Endothelial cell (in vitro differentiated cells): ENCODE data around the gene PPARD. TPM values are rescaled to one million over a fixed set of nuclear protein-coding genes. Genes with fewer than 3 reads are reported as not detected.

Experiments
- DNase-seq: peaks from one replicate; pipeline ENCODE4 v3.0.0; 2021; ENCODE audit warnings: low spot score
- H3K27ac Mint-ChIP-seq: one replicate; pipeline ENCODE4 v1.8.0; 2021; ENCODE audit warnings: mixed read lengths, inconsistent platforms; ENCODE audit not compliant: unreplicated experiment
- H3K27me3 Mint-ChIP-seq: one replicate; pipeline ENCODE4 v1.8.0; 2021; ENCODE audit warnings: mild to moderate bottlenecking, moderate library complexity, mixed read lengths, inconsistent platforms; ENCODE audit not compliant: unreplicated experiment
- H3K36me3 Mint-ChIP-seq: one replicate; pipeline ENCODE4 v1.8.0; 2021; ENCODE audit warnings: mild to moderate bottlenecking, low read depth, mixed read lengths, inconsistent platforms; ENCODE audit not compliant: unreplicated experiment
- H3K4me1 Mint-ChIP-seq: one replicate; pipeline ENCODE4 v1.8.0; 2021; ENCODE audit warnings: mild to moderate bottlenecking, mixed read lengths, inconsistent platforms; ENCODE audit not compliant: unreplicated experiment
- H3K4me3 Mint-ChIP-seq: one replicate; pipeline ENCODE4 v1.8.0; 2021; ENCODE audit warnings: mild to moderate bottlenecking, mixed read lengths, inconsistent platforms; ENCODE audit not compliant: unreplicated experiment
- H3K9me3 Mint-ChIP-seq: one replicate; pipeline ENCODE4 v1.8.0; 2021; ENCODE audit warnings: mixed read lengths, inconsistent platforms; ENCODE audit not compliant: unreplicated experiment
- total RNA-seq: library from RNA; stranded (reverse); fragmentation: NEBNext Ultra II Directional; extraction: Animal tissue kit (Norgen Biotek cat#: 25700); gene quantifications from one replicate; pipeline ENCODE4 v1.2.1, GENCODE V29; 2021; ENCODE audit not compliant: unreplicated experiment
- TF ChIP-seq, protein P1 (sequence below): fragments of 200-600 bp; sonication (generic); IDR thresholded peaks from one replicate; pipeline ENCODE4 v1.5.0; 2021; ENCODE audit warnings: antibody characterized with exemption; ENCODE audit not compliant: unreplicated experiment

PPARD gene
- total RNA-seq, 1 donor from 2014 or later: 38.7 TPM

DNA sequence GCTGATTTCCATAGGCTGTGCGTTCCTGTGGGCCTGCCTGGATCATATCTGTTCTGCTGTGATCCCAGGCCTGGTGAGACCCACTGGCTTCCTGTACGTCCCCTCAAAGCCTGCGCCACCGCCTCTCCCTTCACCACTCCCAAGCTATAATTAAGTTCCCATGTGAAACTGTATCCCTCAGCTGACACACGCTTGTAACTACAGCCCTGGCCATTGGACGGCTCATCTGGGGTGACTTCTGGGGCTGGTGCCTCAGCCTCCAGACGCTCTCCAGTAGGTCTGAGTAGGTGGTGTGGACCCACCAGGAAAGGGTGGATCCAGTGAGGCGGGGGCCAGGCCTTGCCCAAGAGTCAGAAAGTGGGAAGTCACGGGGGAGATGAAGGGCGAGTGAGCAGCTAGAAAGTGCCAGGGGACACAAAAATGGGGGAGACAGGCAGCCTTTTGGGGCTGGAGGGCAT lies 21.0 kb downstream of the PPARD start:
- Mint-ChIP-seq H3K4me3 (no peak overlapping the region), H3K4me1 (peaks cover 27% of the 10 kb centered on the region), H3K36me3 (peaks cover 16% of the 10 kb centered on the region), H3K27me3 (peaks cover 4% of the 10 kb centered on the region), H3K9me3 (no peaks in the 10 kb centered on the region), H3K27ac (no peak overlapping the region)
- TF ChIP-seq, protein P1, sequence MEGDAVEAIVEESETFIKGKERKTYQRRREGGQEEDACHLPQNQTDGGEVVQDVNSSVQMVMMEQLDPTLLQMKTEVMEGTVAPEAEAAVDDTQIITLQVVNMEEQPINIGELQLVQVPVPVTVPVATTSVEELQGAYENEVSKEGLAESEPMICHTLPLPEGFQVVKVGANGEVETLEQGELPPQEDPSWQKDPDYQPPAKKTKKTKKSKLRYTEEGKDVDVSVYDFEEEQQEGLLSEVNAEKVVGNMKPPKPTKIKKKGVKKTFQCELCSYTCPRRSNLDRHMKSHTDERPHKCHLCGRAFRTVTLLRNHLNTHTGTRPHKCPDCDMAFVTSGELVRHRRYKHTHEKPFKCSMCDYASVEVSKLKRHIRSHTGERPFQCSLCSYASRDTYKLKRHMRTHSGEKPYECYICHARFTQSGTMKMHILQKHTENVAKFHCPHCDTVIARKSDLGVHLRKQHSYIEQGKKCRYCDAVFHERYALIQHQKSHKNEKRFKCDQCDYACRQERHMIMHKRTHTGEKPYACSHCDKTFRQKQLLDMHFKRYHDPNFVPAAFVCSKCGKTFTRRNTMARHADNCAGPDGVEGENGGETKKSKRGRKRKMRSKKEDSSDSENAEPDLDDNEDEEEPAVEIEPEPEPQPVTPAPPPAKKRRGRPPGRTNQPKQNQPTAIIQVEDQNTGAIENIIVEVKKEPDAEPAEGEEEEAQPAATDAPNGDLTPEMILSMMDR: no peak
- DNase-seq: no peak

DNA sequence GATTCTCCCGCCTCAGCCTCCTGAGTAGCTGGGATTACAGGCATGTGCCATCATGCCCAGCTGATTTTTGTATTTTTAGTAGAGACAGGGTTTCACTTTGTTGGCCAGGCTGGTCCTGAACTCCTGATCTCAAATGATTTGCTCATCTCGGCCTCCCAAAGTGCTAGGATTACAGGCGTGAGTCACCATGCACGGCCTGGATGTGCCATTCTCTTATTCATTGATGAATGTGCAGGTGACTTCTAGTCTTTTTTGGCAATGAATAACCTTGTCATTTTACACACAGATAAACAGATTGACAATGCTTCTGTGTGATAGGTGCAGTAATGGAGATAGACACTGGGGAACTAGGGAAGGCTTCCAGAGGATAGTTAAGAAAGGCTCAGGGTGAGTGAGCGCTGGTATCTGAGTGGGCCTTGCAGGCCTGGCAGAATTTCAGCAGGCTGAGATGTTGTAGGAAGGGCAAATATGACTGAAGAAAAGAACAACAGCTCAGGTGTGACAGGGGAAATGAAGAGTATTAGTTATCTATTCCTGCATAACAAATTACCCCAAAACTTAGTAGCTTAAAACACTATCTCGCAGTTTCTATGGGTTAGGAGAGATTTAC lies 23.3 kb downstream of the PPARD start:
- Mint-ChIP-seq H3K9me3 (no peaks in the 10 kb centered on the region), H3K27me3 (peaks cover 4% of the 10 kb centered on the region), H3K4me1 (peaks cover 46% of the 10 kb centered on the region), H3K27ac (no peak overlapping the region), H3K4me3 (no peak overlapping the region), H3K36me3 (peaks cover 9% of the 10 kb centered on the region)
- DNase-seq: no peak
- TF ChIP-seq, protein P1: no peak

DNA sequence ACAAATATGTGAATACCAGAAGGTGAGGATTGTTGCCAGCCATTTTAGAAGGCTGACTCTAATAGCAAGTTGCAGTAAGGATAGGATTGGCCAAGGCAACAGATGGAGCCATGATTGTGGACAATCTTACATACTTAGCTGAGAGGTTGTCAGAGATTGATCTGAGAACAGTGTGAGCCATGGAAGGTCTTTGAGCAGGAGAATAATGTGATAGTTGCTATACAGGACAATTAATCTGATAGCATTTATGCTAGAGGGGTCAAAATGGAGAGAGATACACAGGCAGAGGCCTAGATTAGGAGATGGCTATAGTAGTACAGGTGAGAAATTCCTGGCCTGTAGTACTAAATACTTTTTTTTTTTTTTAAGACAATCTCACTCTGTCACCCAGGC lies 23.8 kb downstream of the PPARD start:
- no peak overlapping the region for H3K27ac Mint-ChIP-seq
- H3K4me1 Mint-ChIP-seq: peaks cover 48% of the 10 kb centered on the region
- no peaks in the 10 kb centered on the region for H3K9me3 Mint-ChIP-seq
- DNase-seq: no peak
- H3K4me3 Mint-ChIP-seq: no peak overlapping the region
- TF ChIP-seq, protein P1: no peak
- peaks cover 6% of the 10 kb centered on the region for H3K27me3 Mint-ChIP-seq
- peaks cover 9% of the 10 kb centered on the region for H3K36me3 Mint-ChIP-seq

DNA sequence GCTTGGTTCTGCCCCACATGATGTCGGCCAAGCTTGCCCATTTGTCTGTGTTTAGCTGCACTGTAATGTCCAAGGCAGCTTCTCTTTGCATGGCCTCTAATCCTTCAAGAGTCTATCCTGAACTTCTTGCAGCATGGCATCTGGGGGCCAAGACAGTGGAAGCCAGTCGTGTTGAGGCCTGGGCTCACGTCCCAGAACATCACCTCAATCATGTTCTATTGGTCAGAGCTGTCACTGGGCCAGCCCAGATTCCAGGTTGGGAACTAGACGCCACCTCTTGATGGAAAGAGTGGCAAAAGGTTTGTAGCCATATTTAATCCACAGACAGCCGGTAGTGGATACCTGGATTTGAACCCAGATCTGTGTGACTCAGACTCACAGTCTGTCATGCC lies 25.3 kb downstream of the PPARD start:
- Mint-ChIP-seq H3K4me1 (peaks cover 55% of the 10 kb centered on the region), H3K4me3 (no peak overlapping the region), H3K36me3 (peaks cover 15% of the 10 kb centered on the region), H3K9me3 (no peaks in the 10 kb centered on the region), H3K27ac (no peak overlapping the region), H3K27me3 (peaks cover 8% of the 10 kb centered on the region)
- DNase-seq: no peak
- TF ChIP-seq, protein P1: no peak

GRCh38 chr6:35368038-35368887 lies 25.9 kb downstream of the PPARD start:
- Mint-ChIP-seq H3K36me3 (peaks cover 15% of the 10 kb centered on the region), H3K9me3 (no peaks in the 10 kb centered on the region), H3K27ac (no peak overlapping the region), H3K4me1 (peaks cover 51% of the 10 kb centered on the region), H3K27me3 (peaks cover 8% of the 10 kb centered on the region), H3K4me3 (no peak overlapping the region)
- DNase-seq: no peak
- TF ChIP-seq, protein P1: no peak
